GM19099 (cell line): ENCODE measurements around the gene TRPM5.

Experiments used
- POLR2A ChIP-seq: IDR thresholded peaks from 3 replicates; pipeline ENCODE4 v1.6.1; 2011; ENCODE audit warnings: low read depth; ENCODE audit not compliant: insufficient read length; ENCODE audit errors: extremely low read depth

The TRPM5 gene

DNA sequence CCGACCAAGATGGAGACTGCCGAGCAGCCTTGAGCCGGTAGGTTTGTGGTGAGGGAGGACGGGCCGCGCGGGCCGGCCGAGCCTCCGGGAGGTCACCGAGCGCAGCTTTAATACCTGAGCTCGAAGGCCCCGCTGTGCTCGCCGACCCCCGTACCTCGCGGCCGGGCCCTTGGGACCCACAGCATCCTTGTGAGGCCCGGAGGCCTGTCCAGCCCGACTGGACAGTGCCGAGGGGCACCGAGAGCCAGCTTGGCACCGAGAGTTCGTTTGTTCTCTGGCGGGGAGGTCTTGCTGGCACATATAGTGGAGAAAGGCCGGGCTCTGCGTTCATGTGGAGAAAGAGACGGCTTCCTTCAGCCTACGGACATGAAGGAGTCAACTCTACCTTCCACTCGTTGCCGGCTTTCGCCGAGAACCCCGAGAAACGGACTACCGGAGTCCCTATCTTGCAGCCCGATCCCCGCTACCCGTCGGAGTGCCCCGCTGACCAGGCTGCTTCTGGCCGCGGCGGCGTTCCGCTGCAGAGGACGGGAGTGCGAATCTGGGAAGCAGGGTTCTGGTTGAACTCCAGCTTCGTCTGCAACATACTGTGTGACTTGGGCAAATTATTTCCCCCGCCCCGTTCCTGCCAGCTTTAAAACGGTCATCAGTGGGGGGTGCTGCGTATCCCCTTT is 43.4 kb downstream of the TRPM5 start:
- no peak for TF ChIP-seq POLR2A

DNA sequence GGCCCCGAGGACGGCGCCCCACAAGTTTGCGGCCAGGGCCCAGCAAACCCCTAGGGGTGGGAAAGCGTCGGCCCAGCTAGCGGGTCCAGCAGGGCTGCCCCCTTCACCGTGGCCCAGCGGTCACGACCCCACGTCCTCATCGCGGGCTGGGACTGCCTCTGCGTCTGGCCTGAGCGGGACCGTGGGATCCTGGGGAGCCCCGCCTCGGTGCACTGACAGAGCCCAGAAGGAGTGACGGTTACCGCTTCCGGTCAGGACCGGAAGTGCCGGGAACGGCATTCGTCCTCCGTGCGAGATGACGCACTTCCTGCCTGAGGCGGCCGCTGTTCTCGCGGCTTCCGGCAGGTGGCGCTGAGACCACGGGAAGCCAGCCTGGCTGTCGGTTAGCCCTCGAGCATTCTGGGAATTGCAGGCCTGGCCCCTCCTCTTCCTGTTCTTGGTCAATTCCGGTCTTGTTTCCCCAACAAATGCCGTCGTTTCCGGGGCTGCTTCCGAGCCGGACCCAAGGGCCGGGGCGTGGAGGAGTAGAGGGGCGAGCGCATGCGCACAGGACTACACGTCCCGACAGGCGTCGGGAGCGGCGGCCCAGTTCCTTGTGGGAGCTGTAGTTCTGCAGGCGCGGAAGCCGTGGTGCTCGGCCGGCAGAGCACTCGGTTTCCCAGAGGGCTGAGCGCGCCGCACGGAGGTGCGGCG is 44.1 kb downstream of the TRPM5 start, which contains the start of gene TSSC4:
Gene TSSC4, plus strand, starts transcription at position 682 of the 693 bp plus-strand sequence. CDS start 1,884 bp downstream, outside the sequence.
- TF ChIP-seq POLR2A, result peak; percentile 88

GRCh38 chr11:2399488-2400068 is 44.7 kb downstream of the TRPM5 start:
- no peak for TF ChIP-seq POLR2A

DNA sequence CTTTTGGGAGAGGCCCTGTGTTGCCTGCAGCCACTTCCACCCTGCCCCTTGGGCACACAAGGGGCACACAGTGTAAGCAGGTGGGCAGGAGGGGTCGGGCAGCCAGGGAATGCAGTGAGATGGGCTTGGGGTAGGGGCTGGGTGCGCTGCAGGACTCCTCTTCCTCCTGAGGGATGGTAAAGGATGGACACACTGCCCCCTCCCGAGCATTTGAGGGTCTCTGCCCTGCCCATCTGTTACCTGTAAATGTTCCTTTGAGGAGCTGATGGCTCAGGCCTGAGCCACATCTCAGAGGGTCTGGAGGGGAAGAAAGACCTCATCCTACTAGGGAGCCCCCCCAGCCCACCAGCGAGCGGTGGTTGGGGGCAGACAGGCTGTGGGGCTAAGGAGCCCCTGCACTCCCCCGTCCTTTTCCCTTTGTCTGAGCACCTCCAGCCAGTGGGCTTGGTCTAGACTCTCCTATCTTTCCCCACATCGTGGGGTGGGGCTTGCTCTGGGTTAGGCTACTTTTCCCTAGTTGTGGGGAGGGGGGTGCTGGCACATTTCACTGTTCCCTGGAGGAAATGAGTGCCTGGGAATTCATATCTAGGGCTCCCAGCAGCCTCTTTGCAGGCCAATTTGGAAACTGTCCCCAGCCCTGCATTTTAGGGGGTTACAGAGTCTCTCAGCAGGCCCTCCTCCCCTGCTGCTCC is 45.5 kb downstream of the TRPM5 start:
- no peak for TF ChIP-seq POLR2A

DNA sequence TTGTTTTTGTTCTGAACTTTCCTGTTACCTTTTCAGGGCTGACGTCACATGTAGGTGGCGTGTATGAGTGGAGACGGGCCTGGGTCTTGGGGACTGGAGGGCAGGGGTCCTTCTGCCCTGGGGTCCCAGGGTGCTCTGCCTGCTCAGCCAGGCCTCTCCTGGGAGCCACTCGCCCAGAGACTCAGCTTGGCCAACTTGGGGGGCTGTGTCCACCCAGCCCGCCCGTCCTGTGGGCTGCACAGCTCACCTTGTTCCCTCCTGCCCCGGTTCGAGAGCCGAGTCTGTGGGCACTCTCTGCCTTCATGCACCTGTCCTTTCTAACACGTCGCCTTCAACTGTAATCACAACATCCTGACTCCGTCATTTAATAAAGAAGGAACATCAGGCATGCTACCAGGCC is 47.3 kb downstream of the TRPM5 start:
- TF ChIP-seq POLR2A, result no peak

DNA sequence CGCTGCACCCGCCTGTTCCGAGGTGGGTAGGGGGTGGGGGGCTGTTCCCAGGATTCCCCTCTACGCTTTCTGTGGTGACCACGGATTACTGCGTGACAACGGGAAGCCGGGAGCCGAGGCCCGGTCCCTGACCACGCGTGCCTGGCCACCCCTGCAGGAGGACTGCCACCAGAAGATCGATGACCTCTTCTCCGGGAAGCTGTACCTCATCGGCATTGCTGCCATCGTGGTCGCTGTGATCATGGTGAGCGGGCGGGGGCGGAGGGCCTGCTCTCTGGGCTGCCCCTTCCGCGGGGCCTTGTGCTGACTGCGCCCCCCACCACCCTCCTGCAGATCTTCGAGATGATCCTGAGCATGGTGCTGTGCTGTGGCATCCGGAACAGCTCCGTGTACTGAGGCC is 47.8 kb downstream of the TRPM5 start:
- TF ChIP-seq POLR2A, result no peak

DNA sequence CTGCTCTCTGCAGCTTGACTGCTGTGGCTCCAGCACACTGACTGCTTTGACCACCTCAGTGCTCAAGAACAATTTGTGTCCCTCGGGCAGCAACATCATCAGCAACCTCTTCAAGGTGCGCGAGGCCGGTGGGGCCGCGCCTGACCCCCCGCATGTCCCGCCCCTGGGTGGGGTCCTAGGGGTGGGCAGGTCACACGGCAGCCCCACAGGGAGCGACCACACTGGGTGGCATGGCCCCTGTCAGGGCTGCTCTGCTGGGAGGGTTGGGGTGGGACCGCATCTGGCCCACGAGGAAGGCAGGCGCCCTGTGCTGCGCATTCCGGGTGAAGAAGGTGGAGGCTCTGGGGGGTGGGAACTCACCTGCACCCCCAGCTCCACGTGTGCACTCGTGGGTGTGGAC is 48.5 kb downstream of the TRPM5 start:
- TF ChIP-seq POLR2A, result no peak

DNA sequence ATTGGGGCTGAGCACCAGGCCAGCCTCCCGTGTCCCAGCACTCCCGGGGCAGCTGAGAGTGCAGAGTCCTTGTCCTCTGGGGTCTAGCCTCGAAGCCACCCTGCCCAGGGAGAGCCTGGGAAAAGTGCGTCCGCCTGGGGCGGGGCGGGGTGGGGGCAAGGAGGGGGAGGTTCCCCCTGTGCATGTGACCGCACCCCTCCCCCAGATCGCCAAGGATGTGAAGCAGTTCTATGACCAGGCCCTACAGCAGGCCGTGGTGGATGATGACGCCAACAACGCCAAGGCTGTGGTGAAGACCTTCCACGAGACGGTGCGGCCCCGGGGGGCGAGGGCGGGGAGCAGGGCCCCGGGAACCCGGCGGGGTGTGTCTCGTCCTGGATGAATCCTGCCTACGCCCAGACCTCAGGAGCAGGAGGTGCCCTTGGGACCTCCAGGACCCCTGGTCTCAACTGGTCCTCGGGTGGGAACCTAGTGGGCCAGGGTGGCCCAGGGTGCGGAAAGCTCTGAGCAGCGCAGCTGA is 49.0 kb downstream of the TRPM5 start:
- TF ChIP-seq POLR2A, result no peak

DNA sequence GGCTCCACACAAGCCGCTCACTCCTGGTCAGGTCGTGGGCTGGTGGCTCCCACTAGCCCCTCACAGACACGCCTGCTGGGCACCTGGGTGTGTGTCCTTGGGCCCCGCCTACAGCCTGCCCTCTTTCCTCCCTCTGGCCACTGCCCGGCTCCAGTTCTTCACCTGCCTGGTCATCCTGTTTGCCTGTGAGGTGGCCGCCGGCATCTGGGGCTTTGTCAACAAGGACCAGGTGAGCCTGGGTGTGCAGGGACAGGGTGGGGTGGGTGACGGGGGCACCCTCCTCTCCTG is 49.6 kb downstream of the TRPM5 start:
- TF ChIP-seq POLR2A, result no peak
